Ascending aorta (tissue), 2 donors: ENCODE results near the gene DARS1. TPM values are rescaled to one million over a fixed set of nuclear protein-coding genes. Genes with fewer than 3 reads are reported as not detected.

Experiments
- DNase-seq, 2 donors: peaks; one replicate each; pipeline ENCODE4 v3.0.0-alpha.2; 2019; ENCODE audit warnings: low spot score in 2 of 2
- H3K27ac ChIP-seq, 2 donors: fragments of 200-600 bp; sonication (generic); one replicate each; pipeline ENCODE4 v1.5.1; 2016 to 2017; ENCODE audit warnings: mild to moderate bottlenecking in 1 of 2
- H3K27me3 ChIP-seq: fragments of 200-600 bp; sonication (generic); one replicate; pipeline ENCODE4 v1.5.1; 2017
- H3K36me3 ChIP-seq, 2 donors: fragments of 200-600 bp; sonication (generic); one replicate each; pipeline ENCODE4 v1.5.1; 2016
- H3K4me1 ChIP-seq, 2 donors: fragments of 200-600 bp; sonication (generic); one replicate each; pipeline ENCODE4 v1.5.1; 2016 to 2017; ENCODE audit warnings: mild to moderate bottlenecking in 1 of 2
- H3K4me3 ChIP-seq, 2 donors: fragments of 200-600 bp; sonication (generic); one replicate each; pipeline ENCODE4 v1.5.1; 2016 to 2017; ENCODE audit warnings: mild to moderate bottlenecking in 1 of 2
- H3K9me3 ChIP-seq, 2 donors: fragments of 200-600 bp; sonication (generic); one replicate each; pipeline ENCODE4 v1.5.1; 2016
- CTCF ChIP-seq, 3 experiments: fragments of 200-600 bp in 2 of 3; fragments of 450-650 bp in 1 of 3; sonication (generic) in 2 of 3; IDR thresholded peaks; one replicate each; pipeline ENCODE4 v1.5.1; 2016 to 2019; ENCODE audit warnings: antibody characterized with exemption in 3 of 3, mild to moderate bottlenecking in 1 of 3, moderate library complexity in 1 of 3
- intact Hi-C: fragments of 100-400 bp; cut with DNase I; formaldehyde crosslinking; loops from one replicate; pipeline ENCODE4 v1.15.1; 2023
- total RNA-seq: library from RNA; depleted of rRNA; stranded (reverse); fragments of >200 nt; gene quantifications from one replicate; pipeline ENCODE4 v1.1.0, GENCODE V29; 2016

The DARS1 gene
- total RNA-seq, 1 donor from 2014 or later = 11.6 TPM

- H3K4me1 ChIP-seq = peaks cover 0 to 5% of the 10 kb centered on the region in 2 donors
These were observed 110.6 kb downstream of the DARS1 start for GRCh38 chr2:135874777-135875365.

DNA sequence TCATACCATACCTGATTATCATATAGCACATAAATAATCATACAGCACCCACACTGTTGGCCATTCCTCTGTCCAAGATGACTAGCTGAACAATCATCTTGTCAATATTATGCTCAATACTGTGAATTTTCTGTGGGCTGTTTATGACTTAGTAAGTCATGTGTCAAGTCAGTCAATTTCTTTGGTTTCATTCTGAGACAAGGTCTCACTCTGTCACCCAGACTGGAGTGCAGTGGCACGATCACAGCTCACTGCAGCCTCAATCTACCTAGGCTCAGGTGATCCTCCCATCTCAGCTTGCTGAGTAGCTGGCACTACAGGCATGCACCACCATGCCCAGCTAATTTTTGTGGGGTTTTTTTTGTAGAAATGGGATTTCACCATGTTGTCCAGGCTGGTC, 114.9 kb downstream of the DARS1 start:
- Histone ChIP-seq H3K9me3 (no peaks in the 10 kb centered on the region), H3K27ac (no peak overlapping the region), H3K36me3 (peaks cover 22 to 50% of the 10 kb centered on the region in 2 donors), H3K4me1 (no peaks in the 10 kb centered on the region), H3K27me3 (no peaks in the 10 kb centered on the region), H3K4me3 (no peak overlapping the region)
- DNase-seq = no peak
- no peak for TF ChIP-seq CTCF (IDR thresholded peaks at IDR 0.05)
- intact Hi-C loops = loop anchor here (10.0 kb wide), 1 partner anchor 816 kb away; the partner anchor contains the start of gene RAB3GAP1

More at GRCh38 chr2:135874777-135875365, 110.6 kb downstream of the DARS1 start:
- no peak for TF ChIP-seq CTCF (IDR thresholded peaks at IDR 0.05)
- Histone ChIP-seq H3K27me3 (no peaks in the 10 kb centered on the region), H3K36me3 (peaks cover 5 to 12% of the 10 kb centered on the region in 2 donors), H3K4me3 (peak overlapping the region; percentile 82 to 83), H3K27ac (peak overlapping the region in 1 of 2 donors; percentile 91), H3K9me3 (no peaks in the 10 kb centered on the region)
- no peak for DNase-seq
- intact Hi-C loops = loop anchor here (10.0 kb wide), 1 partner anchor 820 kb away; the partner anchor contains the start of gene RAB3GAP1

GRCh38 chr2:135863233-135863632, 122.2 kb downstream of the DARS1 start:
- DNase-seq = no peak
- Histone ChIP-seq H3K27ac (peak overlapping the region; percentile 0 to 3), H3K4me3 (no peak overlapping the region), H3K36me3 (peaks cover 25 to 63% of the 10 kb centered on the region in 2 donors), H3K9me3 (no peaks in the 10 kb centered on the region), H3K27me3 (no peaks in the 10 kb centered on the region), H3K4me1 (no peaks in the 10 kb centered on the region)
- intact Hi-C loops = no loop called here
- TF ChIP-seq CTCF (IDR thresholded peaks at IDR 0.05) = no peak

GRCh38 chr2:135862718-135863117, 122.7 kb downstream of the DARS1 start:
- intact Hi-C loops = no loop called here
- no peaks in the 10 kb centered on the region for H3K9me3 ChIP-seq
- H3K4me1 ChIP-seq = no peaks in the 10 kb centered on the region
- no peak for TF ChIP-seq CTCF (IDR thresholded peaks at IDR 0.05)
- peaks cover 30 to 63% of the 10 kb centered on the region in 2 donors for H3K36me3 ChIP-seq
- peak overlapping the region in 1 of 2 donors; percentile 3 for H3K27ac ChIP-seq
- DNase-seq = no peak
- no peaks in the 10 kb centered on the region for H3K27me3 ChIP-seq
- no peak overlapping the region for H3K4me3 ChIP-seq

Other genes starting within 250 kb of the DARS1 start
- 14.8 TPM for gene UBXN4, start 243.8 kb downstream of the DARS1 start, total RNA-seq
- gene LCT, start 148.4 kb downstream of the DARS1 start, total RNA-seq = not detected
- 62.5 TPM for gene MCM6, start 109.2 kb downstream of the DARS1 start, total RNA-seq
- 15.5 TPM for gene CXCR4, start 132.5 kb upstream of the DARS1 start, total RNA-seq